ENCODE measurements around the gene ATP6AP1. TPM values are rescaled to one million over a fixed set of nuclear protein-coding genes. Genes with fewer than 3 reads are reported as not detected.

ATP6AP1 gene
- total and polyA plus RNA-seq, 2 of the 13 experiments (the other 11 are each of a cell fraction or from before 2014, with no cell fraction given): 56.7 to 110 TPM

DNA sequence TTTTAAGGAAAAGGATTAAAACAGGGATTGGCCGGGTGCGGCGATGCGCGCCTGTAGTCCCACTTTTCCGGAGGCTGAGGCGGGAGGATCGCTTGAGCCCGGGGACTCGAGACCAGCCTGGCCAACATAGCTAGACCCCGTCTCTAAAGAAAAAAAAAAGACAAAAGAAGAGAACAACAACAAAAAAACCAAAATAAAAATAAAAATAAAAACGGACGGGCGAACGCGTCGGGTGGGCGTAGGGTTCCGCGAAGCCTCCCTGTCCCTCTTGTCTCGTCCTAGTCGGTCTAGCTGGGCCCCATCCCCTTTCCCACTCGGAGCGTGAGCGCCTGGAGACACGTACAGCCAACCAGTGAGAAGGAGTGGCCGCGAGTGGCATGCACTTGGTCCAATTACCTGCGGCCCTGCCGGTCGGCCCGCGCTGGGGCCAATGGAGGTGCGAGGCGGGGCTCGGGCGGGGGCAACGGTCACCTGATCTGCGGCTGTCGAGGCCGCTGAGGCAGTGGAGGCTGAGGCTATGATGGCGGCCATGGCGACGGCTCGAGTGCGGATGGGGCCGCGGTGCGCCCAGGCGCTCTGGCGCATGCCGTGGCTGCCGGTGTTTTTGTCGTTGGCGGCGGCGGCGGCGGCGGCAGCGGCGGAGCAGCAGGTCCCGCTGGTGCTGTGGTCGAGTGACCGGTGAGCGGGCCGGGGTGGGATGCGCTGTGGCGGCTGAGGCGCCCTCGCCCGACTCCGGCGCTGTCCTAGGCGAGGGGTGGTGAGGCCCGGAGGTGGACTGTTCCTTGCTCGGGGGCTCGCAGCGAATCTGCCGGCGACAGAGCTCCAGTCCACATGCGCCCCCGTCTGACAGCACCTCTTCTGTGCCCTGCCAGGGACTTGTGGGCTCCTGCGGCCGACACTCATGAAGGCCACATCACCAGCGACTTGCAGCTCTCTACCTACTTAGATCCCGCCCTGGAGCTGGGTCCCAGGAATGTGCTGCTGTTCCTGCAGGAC is at the start of gene ATP6AP1 (continued):
- TF ChIP-seq, protein P1, sequence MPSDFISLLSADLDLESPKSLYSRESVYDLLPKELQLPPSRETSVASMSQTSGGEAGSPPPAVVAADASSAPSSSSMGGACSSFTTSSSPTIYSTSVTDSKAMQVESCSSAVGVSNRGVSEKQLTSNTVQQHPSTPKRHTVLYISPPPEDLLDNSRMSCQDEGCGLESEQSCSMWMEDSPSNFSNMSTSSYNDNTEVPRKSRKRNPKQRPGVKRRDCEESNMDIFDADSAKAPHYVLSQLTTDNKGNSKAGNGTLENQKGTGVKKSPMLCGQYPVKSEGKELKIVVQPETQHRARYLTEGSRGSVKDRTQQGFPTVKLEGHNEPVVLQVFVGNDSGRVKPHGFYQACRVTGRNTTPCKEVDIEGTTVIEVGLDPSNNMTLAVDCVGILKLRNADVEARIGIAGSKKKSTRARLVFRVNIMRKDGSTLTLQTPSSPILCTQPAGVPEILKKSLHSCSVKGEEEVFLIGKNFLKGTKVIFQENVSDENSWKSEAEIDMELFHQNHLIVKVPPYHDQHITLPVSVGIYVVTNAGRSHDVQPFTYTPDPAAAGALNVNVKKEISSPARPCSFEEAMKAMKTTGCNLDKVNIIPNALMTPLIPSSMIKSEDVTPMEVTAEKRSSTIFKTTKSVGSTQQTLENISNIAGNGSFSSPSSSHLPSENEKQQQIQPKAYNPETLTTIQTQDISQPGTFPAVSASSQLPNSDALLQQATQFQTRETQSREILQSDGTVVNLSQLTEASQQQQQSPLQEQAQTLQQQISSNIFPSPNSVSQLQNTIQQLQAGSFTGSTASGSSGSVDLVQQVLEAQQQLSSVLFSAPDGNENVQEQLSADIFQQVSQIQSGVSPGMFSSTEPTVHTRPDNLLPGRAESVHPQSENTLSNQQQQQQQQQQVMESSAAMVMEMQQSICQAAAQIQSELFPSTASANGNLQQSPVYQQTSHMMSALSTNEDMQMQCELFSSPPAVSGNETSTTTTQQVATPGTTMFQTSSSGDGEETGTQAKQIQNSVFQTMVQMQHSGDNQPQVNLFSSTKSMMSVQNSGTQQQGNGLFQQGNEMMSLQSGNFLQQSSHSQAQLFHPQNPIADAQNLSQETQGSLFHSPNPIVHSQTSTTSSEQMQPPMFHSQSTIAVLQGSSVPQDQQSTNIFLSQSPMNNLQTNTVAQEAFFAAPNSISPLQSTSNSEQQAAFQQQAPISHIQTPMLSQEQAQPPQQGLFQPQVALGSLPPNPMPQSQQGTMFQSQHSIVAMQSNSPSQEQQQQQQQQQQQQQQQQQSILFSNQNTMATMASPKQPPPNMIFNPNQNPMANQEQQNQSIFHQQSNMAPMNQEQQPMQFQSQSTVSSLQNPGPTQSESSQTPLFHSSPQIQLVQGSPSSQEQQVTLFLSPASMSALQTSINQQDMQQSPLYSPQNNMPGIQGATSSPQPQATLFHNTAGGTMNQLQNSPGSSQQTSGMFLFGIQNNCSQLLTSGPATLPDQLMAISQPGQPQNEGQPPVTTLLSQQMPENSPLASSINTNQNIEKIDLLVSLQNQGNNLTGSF (CRISPR knock-in tag; IDR thresholded peaks at IDR 0.05): no peak
- TF ChIP-seq TCF7L2 (IDR thresholded peaks at IDR 0.05; ENCODE audit: low read depth, low read length): no peak
- TF ChIP-seq ZNF180 (CRISPR knock-in tag; IDR thresholded peaks at IDR 0.05; ENCODE audit: borderline replicate concordance, low read depth): no peak
- no peak for TF ChIP-seq ZNF709 (CRISPR knock-in tag; IDR thresholded peaks at IDR 0.05)
- no peak for TF ChIP-seq PLRG1 (conservative IDR thresholded peaks at IDR 0.05)
- TF ChIP-seq ZNF550 (CRISPR knock-in tag; IDR thresholded peaks at IDR 0.05; ENCODE audit: borderline replicate concordance): no peak
- no peak for TF ChIP-seq SNAPC2 (CRISPR knock-in tag; IDR thresholded peaks at IDR 0.05)
- no peak for TF ChIP-seq ZBTB8A (CRISPR knock-in tag; IDR thresholded peaks at IDR 0.05; ENCODE audit: borderline replicate concordance, low read depth)
- TF ChIP-seq MTF1 (CRISPR knock-in tag; IDR thresholded peaks at IDR 0.05): no peak
- TF ChIP-seq, protein P2, sequence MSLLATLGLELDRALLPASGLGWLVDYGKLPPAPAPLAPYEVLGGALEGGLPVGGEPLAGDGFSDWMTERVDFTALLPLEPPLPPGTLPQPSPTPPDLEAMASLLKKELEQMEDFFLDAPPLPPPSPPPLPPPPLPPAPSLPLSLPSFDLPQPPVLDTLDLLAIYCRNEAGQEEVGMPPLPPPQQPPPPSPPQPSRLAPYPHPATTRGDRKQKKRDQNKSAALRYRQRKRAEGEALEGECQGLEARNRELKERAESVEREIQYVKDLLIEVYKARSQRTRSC (CRISPR knock-in tag; IDR thresholded peaks at IDR 0.05; ENCODE audit: low read depth): no peak
- no peak for TF ChIP-seq TEAD3 (CRISPR knock-in tag; optimal IDR thresholded peaks at IDR 0.05; ENCODE audit: borderline replicate concordance)
- TF ChIP-seq ELK4 (CRISPR knock-in tag; IDR thresholded peaks at IDR 0.05; ENCODE audit: borderline replicate concordance): no peak
- TF ChIP-seq ZBTB20 (CRISPR knock-in tag; IDR thresholded peaks at IDR 0.05; ENCODE audit: borderline replicate concordance, low read depth): no peak
- no peak for TF ChIP-seq ZNF790 (CRISPR knock-in tag; IDR thresholded peaks at IDR 0.05; ENCODE audit: borderline replicate concordance)
- no peak for TF ChIP-seq XBP1 (CRISPR knock-in tag; IDR thresholded peaks at IDR 0.05)
- no peak for TF ChIP-seq SATB2 (CRISPR knock-in tag; IDR thresholded peaks at IDR 0.05)
- no peak for TF ChIP-seq HMGXB3 (CRISPR knock-in tag; IDR thresholded peaks at IDR 0.05; ENCODE audit: borderline replicate concordance)
